HG02973 (cell line): ENCODE results near the gene PLN.

Experiments used
- ATAC-seq: cut with Tn5 transposase; IDR thresholded peaks from one replicate; pipeline ENCODE4 v1.9.1; 2021; ENCODE audit warnings: moderate library complexity; ENCODE audit not compliant: unreplicated experiment

PLN gene

DNA sequence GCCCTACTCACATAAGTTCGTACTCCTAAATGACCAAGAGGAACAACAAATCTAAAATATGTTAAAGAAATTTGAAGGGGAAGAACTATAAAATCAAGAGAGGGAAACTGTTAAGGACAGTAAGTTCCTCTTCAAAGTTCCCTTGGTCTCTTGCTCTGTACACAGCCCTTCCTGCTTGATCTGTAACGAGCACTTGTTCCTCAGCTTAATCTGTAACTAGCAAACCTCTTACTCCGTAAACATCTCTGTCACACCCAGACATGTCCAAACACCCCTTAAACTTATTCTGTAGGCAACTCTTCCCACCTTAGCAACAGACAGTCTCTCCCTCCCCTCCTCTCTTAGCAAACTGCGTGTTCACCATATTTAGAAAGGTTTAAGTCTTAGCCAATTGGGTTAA, 29.9 kb downstream of the PLN start:
- ATAC-seq: no peak

DNA sequence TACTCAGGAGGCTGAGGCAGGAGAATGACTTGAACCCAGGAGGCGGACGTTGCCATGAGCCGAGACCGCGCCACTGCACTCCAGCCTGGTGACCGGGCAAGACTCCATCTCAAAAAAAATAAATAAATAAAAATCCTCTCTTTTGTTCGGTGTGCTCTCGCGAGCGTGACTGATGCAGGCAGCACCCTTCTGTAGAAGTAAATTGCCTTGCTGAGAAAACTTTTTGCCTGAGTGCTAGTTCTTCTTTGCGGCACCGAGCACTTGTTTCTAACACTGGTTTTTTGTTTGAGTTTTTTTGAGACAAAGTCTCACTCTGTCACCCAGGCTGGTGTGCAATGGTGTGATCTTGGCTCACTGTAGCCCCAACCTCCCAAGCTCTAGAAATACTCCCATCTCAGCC, 30.5 kb downstream of the PLN start:
- no peak for ATAC-seq

DNA sequence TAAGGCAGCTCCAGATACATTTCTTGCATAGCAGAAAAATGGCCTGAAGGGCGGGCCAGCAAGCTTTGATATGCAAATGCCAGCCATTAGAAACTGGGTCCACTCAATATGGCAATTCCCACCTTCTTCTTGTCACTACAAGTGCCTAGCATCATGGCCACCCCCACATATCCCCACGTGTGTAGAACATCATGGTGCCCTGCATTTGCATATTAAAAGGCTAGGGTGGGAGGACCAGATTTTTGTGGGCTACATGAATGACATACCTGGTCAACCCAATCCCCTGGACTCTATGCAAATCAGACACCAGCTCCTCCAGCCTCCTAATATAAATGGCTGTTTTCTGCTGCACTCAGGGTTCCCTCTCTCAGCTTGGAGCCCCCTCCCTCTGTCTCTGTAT, 31.7 kb downstream of the PLN start:
- ATAC-seq: no peak

DNA sequence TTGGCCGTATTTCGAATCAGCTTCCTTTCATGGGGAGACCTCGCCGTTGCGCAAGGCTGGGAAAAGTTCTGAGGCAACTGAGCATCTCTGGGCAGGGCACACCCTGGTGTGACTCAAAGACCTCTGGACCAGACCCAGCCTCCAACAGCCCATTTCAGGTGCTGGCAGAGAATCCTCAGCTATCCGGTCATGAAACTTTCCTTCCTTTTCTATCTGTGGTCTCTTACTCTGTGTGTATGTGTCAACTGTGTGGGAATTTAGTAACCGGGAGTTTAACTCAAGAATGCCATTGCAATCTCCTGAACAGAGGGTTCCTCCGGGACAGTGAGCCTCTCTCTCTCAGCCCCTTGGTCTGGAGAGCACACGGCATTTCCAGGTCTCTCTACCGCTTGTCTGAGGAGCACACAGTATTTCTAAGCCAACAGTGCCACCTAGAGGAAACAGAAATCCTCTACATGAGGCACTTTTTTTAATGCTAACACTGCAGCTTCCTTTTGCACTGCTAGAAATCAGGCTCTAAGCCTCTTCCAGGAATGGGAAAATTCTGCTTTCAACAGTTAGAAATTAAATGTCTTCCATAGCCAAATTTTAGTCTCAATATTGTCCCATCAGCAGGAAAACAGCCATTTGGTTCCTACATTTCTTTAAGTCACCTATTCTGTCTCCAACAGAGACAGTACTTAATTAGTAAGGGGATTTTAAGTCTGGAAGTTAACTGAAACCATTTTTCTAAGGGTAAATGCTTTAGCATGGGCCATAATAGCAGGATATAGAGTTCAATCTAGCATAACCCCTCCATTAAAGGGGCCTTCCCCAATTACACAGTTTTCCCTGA, 32.7 kb downstream of the PLN start:
- no peak for ATAC-seq

DNA sequence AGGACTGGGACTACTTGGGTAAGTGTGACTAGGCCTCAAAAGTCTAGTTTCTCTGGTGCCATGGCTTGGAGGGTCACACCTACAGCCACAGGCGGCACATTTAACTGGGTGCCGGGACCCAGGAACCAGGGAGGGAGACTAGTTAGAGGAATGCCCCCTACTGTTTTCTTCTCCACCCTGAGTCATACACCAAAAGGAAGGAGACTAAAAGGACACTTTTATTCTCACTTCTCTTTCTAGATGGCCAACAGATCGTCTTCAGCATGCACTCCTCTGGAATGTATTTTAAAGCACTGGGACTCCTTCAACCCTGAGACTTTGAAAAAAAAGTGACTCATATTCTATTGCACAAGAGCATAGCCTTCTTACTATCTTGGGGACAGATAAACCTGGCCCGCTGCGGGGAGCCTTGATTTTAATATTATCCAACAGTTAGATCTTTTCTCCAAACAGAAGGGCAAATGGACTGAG, 33.4 kb downstream of the PLN start:
- no peak for ATAC-seq

DNA sequence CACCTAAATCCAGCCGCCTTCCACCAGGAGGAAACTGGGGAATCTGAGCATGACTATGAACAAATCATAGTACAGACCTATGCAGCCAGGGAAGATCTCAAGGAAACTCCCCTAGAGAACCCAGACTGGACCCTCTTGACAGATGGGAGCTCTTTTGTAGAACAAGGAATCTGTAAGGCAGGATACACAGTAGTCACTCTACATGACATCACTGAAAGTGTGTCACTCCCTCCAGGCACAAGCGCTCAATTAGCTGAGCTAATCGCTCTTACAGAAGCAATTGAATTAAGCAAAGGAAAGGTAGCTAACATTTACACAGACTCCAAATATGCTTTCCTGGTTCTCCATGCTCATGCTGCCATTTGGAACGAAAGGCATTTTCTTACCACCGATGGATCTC, 36.8 kb downstream of the PLN start:
- no peak for ATAC-seq

DNA sequence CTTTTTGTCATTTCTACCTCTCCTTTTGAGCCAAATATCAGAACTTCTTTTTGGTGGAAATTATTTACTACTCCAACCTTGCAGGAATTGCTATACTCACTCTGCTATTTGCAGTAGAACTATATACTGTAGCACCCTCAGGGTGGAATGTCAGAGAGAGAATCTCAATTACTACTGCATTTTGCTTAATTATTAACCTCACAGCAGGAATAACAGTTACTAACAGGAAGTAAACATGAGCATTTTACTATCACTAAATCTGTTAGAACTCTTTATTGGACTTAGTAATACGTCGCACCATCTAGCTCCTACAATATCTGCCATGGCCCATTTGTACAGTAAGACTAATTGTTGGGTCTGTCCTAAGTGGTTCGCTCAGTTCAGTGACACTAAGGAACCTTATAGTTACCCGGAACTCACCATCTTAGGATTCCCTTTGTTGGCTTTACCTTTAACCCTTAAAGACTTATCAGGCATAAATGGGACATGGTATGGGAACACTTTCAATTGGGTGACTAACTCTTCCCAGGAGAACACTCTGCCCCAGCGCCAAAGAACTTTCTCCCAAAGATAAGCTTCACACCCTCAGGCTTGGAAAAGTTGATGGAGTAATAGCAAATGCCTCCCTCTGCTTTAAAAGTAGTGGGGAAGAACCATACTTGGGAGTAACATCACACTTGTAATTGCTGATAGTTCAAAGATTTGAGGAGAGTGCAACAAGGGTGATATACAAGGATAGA, 38.8 kb downstream of the PLN start:
- ATAC-seq: no peak

DNA sequence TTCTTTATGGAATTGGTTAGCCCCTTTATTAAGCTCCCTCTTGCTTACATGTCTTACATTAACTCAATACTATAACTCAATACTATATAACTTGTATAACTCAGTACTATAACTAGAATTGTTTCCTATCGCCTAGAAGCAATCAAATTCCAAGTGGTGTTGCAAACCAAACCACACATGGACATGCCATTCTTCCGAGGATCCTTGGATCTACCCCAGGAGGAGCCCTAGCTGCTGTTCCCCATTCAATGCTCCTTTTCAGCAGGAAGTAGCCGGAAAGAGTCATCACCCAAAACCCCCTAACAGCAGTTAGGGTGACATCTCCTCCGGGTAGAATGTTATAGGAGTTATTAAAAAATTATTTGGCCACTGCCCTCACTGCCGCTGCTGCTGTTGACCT, 40.5 kb downstream of the PLN start:
- no peak for ATAC-seq

DNA sequence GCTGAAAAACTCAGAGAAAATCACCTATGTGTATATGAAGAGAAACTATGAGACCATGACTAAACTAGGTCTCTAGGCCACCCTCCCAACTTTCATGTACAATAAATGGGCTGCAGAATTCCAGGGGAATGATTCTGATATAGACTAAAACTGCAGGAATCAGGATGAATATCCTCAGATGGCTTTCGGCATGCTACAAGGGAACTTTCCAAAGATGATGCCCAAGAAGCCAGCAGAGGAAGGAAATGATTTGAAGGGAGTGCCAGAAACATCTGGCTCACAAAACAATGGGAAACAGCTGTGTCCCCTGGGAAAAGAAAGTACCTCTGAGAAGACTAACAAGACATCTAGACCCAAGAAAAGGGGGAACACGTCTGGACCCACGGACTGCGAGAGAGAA, 41.1 kb downstream of the PLN start:
- ATAC-seq: no peak

DNA sequence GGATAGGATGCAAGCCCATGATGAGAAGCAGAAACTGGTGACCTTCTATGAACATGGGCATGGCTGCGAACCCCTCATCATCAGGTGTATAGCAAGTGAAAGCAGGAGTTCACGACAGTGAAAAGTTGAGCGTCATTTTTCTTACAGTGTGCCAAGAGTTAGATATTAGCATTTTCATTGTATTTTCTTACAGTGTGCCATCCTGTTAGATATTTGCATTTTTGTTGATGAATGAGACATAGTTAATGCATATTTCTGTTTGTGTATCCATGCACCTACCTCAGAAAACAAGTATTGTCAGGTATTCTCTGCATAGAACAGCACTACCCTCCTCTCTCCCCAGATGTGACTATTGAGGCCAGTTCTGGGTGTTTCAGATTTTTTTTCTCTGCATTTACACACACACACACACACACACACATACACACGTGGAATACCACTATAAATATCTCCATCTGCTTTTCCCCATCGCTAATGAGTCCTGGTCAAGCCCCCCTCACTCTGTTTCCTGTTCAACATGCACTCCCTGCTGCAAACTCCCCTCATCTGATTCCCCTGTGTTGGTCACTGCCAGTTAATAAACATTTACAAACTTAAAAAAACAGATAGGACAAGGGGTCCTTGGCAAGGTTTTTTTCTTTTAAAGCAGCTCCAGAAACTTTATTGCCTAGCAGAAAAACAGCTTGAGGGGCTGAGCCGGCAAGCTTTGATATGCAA, 41.7 kb downstream of the PLN start:
- no peak for ATAC-seq

DNA sequence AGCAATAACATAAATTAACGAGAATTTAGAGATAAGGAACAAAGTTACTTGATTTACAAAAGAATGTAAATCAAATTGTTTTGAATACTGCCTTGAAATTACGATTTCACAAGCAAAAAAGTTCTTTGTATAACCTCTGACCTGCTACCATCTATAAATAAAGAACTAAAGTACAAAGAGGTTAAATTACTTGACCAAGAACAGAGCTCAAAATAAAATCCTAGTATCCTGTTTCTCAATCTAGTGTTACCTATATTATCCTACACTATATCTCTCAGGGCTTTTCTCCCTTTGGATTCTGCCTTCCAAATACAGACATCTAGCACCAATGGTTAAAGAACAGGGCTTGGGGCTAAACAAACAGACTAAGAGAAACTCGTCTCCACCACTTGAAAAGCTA, 43.8 kb downstream of the PLN start:
- no peak for ATAC-seq

DNA sequence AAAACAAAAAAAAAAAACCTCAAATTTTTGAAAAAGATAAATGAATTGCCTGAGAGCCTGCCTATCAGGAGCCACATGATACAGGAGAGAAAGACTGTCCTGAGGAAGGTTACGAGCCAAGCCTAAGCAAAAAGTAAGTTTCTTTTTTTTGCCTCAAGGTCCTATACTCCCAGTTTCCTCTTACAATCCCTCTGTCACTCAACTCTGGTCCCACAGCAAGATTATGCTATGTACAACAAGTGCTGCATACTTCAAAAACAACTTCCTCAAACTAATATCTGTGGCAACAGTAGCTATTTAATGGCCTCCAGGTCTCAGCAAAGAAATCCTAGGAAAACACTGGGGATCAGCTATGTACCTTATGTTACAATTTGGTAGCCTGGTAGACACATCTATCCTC, 46.8 kb downstream of the PLN start:
- no peak for ATAC-seq

DNA sequence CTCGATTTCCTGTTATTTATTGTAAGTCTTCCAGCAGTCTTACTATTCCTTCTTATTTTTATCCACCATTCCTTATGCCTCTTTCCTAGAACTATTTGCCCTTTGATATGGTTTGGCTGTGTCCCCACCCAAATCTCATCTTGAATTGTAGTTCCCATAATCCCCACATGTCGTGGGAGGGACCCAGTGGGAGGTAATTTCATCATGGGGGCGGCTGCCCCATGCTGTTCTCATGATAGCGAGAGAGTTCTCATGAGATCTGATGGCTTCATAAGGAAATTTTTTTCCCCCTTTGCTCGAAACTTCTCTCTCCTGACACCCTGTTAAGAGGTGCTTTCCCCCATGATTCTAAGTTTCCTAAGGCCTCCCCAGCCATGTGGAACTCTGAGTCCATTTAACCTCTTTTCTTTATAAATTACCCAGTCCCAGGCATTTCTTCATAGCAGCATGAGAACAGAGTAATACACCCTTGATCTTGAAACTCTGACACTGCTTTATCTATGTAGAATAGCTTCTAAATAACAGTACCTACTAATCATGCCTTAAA, 48.8 kb downstream of the PLN start:
- no peak for ATAC-seq

DNA sequence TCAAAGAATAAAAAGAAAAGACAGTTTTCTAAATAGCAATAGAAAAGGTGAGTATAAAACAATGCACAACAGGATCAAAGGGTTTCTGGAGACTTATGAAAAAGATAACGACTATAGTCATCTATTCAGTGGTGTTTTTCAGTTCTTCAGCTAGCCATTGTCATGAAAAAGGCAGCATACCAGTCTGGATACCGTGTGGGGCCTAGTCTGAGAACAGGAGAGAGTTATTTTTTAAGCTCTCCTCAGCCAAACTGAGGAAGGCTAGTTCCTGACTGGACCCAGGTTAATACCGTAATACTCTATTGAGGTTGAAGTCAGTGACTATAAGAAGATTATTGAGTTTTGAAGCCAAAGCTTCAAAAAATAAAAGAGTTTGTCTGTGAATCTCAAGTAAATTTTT, 49.5 kb downstream of the PLN start:
- ATAC-seq: no peak

DNA sequence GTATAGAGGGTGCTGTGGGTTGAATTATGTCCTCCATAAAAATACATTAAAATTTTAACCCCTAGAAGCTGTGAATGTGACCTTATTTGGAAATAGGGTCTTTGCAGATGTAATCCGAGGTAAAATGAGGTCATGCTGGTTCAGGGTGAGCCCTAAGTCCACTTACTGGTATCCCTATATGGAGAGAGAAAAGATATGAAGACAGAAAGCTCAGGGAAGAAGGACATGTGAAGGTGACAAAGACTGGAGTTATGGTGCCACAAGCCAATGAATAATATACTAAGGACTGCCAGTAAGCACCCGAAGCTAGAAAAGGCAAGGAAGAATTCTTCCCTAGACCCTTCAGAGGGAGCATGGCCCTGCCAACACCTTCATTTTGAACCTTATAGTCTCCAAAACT, 50.2 kb downstream of the PLN start:
- ATAC-seq: no peak

DNA sequence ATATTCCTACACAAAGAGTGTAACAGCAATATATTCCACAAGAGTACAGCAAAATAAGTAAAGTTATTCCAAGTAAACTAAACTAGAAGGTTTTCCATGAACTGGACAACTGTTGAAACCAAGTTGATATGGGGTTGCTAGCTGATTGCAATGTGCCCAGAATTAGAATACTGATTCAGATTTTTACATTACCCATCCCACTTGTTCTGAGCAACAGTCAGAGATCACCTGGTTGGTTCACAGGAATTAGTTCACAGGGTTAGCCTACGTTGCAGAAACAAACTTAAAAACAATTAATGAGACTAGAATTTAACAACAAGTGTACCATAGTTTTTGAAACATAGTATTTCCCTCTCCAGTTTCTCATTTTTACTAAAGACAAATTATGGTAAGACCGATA, 54.2 kb downstream of the PLN start:
- ATAC-seq: no peak

DNA sequence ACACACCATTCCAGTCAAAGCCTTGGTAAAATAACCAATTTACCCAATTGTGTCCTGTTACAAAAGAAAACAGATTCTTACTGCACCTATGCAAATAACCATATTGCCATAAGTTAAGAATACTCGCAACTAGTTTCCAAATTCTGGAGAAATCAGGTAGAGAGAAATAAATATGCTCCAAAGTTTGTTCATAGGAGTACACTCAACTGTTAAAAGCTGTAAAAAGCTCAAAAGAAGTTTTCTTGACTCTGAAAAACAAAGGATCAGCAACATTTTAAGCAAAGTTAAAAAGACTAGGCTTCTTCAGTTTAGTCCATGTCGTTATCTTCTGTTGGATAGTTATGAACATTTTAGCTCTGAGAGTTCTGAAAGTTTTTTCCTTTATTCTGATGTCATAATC, 55.3 kb downstream of the PLN start:
- ATAC-seq: no peak

DNA sequence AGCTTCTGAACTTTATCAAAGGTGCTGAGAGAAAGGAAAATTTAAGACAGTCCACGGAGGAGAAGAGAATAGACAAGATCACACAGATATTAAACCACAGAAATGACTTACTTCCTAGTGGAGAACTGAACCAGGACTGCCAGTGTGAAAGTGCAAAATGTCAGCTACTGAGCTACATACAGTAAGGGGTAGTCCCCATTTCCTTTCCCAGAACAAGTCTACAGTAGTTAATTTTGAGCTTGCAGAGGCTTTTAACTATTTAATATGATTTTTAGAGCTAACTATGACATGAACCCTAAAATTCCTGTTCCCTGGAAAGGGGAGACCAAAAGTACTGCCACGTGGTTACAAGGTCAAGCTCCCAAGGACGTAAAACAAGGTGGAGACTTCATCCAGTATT, 58.2 kb downstream of the PLN start:
- no peak for ATAC-seq

DNA sequence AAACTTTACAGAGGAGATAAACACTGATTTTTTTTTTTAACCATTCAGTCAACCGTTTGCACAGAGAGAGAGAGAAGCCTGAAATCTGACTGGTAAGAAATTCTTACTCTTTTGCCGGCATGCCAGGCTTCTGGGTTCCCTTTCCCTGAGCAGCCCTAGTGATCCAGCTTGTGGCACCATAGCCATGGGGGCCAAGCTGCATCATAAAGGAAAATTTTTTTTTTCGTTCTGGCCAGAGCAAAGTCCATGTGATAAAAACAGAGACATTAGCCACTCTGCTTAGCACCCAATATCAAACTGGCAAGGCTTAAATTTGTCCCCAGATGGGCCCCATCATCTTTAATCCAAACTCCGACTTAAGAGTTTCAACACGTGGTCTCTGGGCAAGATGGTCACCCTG, 58.8 kb downstream of the PLN start:
- no peak for ATAC-seq
